Measurements from ENCODE around the gene MEGF11.

DNA sequence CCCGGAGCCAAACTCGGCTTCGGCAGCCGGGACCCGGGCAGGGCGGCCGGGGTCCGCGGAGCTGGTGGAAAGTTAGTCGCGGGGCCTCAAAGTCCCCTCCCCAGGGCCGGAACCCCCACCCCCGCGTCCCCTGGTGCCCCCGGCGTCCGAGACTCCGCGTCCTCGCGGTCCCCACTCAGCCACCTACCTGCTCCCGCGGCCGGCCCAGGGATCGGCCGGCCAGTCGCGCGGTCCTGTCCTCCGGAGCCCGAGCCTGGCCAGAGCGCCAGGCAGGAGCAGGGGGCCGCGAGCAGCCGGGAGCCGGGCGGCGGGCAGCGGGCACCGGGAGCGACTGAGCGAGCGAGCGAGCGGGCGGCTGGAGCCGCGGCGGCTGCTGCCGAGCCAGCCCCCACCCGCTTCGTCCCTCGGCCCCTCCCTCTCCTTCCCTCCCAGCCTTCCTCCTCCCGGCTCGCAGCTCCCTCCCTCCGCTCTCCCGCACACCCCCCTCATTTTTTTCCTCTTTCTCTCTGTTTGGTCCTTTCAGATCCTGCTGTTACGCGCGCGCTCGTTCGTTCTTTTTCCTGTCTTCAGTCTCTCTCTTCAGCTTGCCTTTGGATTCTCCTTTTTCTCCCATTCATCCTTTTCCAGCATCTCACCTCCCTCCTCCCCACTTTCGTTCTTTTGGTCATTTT is at the start of gene MEGF11:
- TF ChIP-seq, protein P1, sequence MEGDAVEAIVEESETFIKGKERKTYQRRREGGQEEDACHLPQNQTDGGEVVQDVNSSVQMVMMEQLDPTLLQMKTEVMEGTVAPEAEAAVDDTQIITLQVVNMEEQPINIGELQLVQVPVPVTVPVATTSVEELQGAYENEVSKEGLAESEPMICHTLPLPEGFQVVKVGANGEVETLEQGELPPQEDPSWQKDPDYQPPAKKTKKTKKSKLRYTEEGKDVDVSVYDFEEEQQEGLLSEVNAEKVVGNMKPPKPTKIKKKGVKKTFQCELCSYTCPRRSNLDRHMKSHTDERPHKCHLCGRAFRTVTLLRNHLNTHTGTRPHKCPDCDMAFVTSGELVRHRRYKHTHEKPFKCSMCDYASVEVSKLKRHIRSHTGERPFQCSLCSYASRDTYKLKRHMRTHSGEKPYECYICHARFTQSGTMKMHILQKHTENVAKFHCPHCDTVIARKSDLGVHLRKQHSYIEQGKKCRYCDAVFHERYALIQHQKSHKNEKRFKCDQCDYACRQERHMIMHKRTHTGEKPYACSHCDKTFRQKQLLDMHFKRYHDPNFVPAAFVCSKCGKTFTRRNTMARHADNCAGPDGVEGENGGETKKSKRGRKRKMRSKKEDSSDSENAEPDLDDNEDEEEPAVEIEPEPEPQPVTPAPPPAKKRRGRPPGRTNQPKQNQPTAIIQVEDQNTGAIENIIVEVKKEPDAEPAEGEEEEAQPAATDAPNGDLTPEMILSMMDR (IDR thresholded peaks at IDR 0.05), result no peak
- TF ChIP-seq POLR2A (IDR thresholded peaks at IDR 0.05) (no peak), POLR2AphosphoS5 (IDR thresholded peaks at IDR 0.05) (no peak)

Data from breast epithelium (tissue), 3 donors.